Activated CD8-positive, alpha-beta memory T cell treated with anti-CD3 and anti-CD28 coated beads for 36 hours (primary cell): ENCODE measurements around the gene FGD4. TPM values are rescaled to one million over a fixed set of nuclear protein-coding genes. Genes with fewer than 3 reads are reported as not detected.

Experiments used
- CTCF ChIA-PET: fragments of 350-600 bp; sonication (Branson Sonifier 250); formaldehyde crosslinking; loops from one replicate; lab custom pipeline; 2021; ENCODE audit warnings: antibody characterized with exemption; lab: Charles Lee
- POLR2A ChIA-PET: fragments of 350-600 bp; sonication (Branson Sonifier 250); formaldehyde crosslinking; loops from one replicate; lab custom pipeline; 2021; ENCODE audit warnings: antibody characterized with exemption; lab: Charles Lee
- total RNA-seq, 2 experiments: library from RNA; stranded (reverse); gene quantifications; one replicate each; pipeline ENCODE4 v1.2.3, GENCODE V29; 2021

Gene FGD4
- under 1 TPM; 0.21 to 0.44 TPM for total RNA-seq

DNA sequence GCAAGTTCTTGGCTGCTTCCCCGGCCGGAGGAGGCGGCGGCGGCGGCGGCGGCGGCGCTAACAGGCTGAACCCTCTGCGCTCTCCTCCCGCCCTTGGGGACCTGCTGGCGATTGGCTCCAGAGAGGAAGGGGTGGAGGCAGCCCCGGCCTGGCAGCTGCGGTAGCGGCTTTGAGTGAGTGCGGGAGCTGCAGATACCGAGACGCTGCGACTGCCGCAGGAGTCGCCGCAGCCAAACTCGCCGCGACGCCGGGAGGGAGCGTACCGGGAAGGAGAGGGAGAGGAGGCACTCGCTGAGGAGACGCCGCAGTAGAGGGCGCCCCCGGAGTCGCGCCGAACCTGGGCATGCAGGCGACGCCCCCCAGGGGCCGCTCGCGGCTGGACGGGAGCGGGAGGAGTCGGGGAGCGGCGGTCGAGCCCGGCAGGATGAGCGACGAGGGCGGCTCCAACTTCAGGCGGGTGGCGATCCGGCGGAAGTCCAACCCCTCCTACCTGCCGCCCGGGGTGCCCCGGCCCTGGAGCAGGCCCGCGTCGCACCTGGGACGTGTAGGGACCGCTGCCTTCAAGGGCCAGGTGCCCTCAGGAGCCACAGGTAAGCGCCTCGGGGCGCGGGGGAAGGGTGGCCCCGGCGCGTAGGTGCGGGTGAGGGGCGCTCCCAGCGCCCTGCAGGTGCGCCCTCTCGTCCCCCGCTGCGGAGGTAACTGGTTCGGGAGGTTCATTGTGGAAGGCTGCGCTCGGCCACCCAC is at the start of gene FGD4:
TSS of gene FGD4 (plus strand) at position 189 of the 744 bp plus-strand sequence.
- ChIA-PET CTCF (no interaction called here), POLR2A (no interaction called here)

DNA sequence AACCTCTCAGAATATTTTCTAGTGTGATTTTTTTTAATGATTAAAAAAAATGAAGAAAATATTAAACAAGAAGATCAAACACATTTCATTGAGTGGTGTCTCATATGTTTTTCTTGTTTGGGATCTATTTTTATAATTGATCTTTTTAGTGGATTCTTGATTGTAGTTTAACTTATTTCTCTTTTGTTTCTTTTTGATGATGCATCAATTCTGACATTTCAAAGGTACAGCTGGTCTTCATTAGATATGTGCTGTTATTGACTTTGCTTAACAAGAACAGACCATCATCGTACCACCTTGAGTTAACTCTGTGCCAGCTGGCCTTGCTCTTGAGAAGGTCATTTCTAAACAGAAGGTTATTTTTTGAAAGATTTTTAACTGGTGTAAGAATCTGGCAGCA is 45.8 kb upstream of the FGD4 start:
- ChIA-PET CTCF (no interaction called here), POLR2A (no interaction called here)

DNA sequence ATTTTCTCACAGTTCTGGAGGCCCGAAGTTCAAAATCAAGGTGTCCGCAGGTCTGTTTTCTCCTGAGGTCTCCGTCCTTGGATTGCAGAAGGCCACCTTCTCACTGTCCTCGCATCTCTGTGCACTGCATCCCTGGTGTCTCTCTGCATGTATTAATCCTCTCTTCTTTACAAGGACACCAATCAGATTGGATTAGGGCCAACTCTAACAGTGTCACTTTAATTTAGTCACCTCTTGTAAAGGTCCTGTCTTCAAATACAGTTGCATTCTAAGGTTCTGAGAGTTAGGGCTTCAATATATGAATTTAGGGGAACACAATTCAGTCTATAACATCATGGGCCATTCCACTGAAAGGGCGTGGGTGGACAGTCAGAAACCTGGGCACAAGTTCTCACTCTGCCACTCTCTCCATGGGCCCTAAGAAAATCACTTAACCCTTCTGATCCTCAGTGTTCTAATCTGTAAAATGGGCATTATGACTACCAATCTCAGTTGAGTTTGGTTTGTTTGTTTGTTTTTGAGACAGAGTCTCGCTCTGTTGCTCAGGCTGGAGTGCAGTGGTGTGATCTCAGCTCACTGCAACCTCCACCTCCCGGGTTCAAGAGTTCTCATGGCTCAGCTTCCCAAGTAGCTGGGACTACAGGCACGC is 41.6 kb upstream of the FGD4 start:
- CTCF ChIA-PET, result no interaction called here
- POLR2A ChIA-PET, result no interaction called here

DNA sequence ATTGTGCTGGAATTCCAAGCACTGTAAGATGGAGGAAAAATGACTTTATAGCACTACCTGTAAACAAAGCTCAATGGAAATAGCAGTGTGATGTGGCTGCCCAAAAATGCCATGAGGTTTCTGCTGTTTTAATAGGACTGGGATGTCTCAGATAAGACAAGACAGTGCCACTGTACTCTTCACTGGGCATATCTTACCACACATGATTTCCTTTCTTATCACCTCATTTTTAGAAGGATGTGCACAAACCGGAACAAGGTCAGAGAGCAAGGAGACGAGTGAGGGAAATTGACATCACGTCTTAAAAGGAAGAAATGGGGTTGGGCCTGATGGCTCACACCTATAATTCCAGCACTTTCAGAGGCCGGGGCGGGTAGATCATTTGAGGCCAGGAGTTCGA is 38.4 kb upstream of the FGD4 start:
- POLR2A ChIA-PET, result no interaction called here
- CTCF ChIA-PET, result no interaction called here

DNA sequence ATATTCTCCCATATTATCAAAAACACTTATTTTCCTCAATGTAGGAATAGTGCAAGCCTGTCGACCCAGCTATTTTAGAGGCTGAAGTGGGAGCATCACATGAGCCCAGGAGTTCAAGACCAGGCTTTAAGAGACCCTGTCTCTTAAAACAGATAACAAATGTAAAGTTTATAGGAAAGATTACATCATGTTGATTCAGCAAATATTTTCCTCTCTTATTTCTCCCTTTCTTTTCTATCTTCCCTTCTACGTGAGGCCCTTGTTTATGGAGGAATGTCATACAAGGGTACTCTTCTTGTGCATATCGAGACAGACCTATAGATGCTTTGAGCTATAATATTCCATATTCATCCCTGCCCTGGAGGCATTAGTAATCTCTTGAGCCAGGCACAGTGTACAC is 36.5 kb upstream of the FGD4 start:
- ChIA-PET POLR2A (no interaction called here), CTCF (interaction anchor here (0.5 kb wide), 1 partner anchor 613 kb away, joined by 3 read pairs; no protein-coding TSS in a partner anchor)

DNA sequence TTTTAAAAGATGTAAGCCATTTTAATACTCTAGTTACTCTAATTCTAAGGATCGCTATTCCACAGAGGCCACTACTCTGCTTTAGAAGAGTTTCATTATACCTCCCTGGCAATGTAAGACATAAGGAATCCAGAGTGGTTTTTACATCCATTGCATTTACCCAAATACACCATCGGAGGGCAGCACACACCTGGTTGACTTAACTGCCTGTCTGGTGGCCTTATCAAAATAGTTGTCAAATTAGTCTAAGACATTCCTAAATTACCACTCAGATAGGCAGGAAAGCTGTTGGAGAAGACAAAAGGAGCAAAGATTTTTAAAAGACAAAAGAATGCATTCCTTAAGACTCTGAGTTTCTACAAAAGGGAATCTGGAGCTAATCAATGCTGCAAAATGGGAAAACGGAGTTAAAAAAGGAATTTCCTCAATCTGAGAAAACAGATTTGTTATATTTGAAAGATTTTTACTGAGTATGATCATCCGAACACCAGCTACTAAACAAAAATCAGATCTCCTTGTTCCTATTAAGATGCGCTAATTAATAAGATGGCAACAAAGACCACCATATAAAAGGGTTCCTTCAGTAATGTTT is 33.8 kb upstream of the FGD4 start:
- CTCF ChIA-PET, result interaction anchor here (0.8 to 1.0 kb wide), 2 partner anchors 385 to 389 kb away, joined by 3 to 4 read pairs; no protein-coding TSS in a partner anchor

DNA sequence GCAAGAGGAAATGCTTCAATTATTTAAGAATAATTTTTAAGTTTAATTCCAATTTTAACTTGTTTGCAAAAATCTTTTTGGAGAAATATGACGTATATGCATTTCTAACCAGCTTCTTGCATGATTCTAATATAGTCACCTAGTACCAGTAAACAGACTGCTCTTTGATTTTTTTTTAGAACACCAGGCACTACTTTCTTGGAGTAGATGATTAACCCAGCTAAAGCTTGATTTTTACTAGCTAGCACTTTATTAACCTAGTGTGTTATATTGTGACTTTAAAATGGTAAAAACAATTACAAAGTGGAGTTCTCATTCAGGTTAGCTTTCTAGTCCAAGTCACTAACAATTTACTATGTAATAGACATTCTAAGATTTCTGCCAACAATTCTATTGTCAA is 32.6 kb upstream of the FGD4 start:
- ChIA-PET POLR2A (no interaction called here), CTCF (no interaction called here)

More for the DNA sequence above, 33.8 kb upstream of the FGD4 start:
- POLR2A ChIA-PET, result no interaction called here

DNA sequence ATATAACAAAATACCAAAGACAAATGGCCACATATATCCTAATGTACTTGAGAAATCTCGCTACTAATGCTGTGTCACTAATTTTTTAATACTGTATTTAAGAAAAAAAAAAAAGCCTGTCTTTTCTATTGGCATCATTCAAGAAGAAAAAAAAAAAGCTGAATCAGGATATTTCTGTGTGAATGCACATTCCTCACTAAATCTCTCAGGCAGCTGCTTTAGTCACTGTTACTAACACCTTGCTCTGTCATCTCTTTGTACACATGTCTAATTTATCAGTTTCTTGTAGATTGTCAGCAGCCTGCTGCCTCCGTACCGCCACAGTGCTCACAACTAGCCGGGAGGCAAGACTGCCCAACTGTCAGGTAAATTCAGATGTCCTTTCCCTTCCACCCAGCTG is 32.0 kb upstream of the FGD4 start:
- ChIA-PET CTCF (no interaction called here), POLR2A (no interaction called here)

DNA sequence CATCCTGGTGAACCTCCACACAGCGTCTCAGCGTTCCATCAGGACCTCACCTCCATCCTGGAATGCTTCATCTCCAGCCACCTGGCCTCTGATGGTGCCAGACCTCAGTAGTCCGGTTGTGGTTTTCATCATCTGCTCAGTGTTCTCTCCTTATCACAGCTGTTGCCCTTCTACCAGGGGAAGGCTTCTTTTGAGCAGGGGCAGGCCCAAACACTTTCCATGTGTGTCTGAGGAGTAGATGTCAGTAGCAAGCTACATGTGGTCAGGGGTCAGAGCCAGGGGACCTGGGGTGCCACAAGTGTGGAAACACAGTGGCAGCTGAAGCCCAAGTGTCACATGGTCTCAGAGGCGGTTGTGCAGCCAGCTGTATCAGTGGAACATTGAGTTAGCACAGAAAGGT is 30.2 kb upstream of the FGD4 start:
- POLR2A ChIA-PET, result no interaction called here
- CTCF ChIA-PET, result no interaction called here

DNA sequence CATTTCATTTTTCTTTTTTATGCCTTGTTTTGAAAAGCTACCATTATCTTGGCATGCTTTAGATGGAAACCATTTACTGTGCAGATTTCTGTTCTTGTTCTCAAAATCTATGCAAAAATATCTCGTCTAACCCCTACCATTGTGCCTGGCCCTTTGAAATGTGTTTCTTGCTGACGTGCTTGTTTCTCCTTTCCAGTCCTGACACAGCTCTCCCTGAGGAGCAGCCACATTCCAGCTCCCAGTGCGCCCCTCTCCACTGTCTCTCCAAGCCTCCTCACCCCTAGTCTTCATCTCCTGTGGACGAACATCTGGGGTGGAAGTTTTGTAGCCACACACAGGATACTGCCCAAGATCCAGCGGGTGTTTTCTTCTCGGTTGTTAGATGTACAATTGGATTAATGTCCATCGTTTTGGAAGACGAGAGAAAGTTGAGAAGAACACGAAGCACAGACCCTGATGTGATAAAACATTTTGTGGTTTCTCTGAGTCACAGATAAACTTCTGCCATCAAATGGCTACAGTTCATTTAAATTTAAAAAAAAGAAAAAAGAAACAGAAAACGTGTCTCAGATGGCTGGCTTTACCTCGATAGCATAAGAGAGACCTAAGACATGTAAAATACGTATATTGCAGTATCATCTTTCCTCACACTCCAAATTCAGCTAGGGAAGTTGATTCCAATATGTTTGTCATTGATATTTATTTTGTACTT is 21.9 kb upstream of the FGD4 start:
- CTCF ChIA-PET, result no interaction called here
- POLR2A ChIA-PET, result interaction anchor here (0.6 to 0.8 kb wide), 2 partner anchors 54 to 322 kb away, joined by 4 to 10 read pairs; no protein-coding TSS in a partner anchor

DNA sequence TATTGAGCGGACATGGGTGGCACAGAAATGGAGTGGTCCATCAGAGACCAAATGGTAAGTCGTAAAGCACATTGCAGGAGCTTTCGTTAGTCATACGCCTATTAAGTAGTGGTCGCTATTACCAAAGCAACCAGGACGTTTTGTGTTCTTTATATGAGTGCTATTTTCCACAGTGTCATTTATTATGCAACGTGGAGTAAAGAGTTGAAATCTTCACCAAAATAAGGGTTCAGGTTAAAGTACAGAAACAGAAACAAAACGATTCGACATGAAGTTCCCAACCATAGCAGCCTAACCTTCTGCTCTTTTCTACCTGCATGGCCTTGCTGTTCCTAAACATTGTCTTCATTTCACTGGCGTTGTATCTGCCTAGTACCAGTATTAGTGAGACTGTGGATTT is 20.1 kb upstream of the FGD4 start:
- CTCF ChIA-PET, result no interaction called here

DNA sequence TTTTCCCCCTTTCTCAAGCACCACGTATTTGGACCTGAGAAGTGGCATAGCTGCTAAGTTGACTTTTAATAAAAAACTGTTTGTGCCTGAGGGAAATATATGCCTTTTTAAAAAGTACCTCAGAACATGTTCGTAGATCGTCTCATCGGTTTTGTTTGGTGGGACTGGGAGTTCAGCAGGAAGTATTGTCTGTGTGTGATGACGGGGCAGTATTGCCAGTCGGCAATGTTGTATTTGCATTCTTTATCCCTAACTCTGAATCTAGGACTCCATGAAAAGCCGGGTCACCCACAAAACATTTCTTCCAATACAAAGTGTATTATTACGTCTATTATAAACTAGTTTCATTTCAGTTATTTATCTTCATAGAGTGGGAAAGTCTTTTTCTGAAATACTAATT is 19.7 kb upstream of the FGD4 start:
- POLR2A ChIA-PET, result no interaction called here
- CTCF ChIA-PET, result no interaction called here

More for the DNA sequence above, 20.1 kb upstream of the FGD4 start:
- POLR2A ChIA-PET, result no interaction called here

DNA sequence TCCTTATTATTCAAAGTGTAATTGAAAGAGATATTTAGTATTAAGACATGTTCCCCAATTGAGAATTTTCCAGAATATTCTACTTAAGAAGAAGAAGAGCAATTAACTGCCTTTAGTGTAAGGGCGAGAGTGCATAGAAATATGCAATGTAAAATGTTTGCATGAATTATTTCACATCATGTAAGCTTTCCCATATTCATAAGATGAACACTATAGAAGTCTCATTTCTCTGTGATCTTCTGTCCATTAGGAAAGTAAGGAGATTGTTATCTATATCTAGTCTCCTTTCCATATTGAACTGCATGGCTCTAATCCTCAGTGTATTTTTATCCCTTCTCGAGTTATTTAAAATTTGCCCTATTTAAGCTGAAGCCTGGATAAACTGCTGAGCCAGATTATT is 17.1 kb upstream of the FGD4 start:
- CTCF ChIA-PET, result no interaction called here

DNA sequence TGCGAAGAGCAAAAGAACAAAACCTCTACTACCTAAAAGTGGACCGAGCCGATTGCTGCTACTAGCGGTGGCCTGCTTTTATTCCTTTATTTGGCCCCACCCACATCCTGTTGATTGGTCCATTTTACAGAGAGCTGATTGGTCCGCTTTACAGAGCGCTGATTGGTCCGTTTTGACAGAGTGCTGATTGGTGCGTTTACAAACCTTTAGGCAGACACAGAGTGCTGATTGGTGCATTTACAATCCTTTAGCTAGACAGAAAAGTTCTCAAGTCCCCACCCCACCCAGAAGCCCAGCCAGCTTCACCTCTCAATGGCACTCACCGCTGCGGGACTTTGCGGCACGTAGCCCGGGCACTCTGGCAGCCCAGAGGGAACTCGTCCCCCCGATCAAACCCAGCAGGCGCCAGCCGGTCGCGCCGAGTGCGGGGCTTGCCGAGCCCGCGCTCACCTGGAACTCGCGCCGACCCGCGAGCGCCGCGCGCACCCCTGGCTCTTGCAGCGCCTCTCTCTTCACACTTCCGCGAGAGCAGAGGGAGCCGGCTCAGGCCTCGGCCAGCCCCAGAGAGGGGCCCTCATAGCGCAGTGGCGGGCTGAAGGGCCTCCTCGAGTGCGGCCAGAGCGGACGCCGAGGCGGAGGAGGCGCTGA is 8.7 kb upstream of the FGD4 start:
- CTCF ChIA-PET, result no interaction called here
- POLR2A ChIA-PET, result no interaction called here

More for the DNA sequence above, 17.1 kb upstream of the FGD4 start:
- POLR2A ChIA-PET, result no interaction called here

DNA sequence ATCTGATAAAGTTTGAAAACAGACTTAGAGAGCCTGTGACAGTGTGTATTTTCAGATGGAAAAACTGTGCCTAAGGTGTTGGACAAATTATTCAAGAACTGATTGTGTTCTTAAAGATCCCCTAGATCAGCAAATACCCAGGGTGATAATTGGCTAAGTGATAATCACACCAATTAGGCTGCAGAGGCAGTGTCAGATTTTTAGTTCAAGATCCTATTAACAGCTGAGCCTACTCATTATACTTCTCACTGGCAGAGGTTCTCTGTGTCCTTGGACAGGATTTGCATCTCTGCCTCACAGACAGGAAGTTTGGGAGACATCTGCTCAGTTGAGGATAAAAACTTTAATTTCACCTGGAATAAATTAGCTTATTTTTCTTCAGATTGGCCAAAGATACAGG is 4.3 kb upstream of the FGD4 start:
- CTCF ChIA-PET, result no interaction called here
- POLR2A ChIA-PET, result no interaction called here

DNA sequence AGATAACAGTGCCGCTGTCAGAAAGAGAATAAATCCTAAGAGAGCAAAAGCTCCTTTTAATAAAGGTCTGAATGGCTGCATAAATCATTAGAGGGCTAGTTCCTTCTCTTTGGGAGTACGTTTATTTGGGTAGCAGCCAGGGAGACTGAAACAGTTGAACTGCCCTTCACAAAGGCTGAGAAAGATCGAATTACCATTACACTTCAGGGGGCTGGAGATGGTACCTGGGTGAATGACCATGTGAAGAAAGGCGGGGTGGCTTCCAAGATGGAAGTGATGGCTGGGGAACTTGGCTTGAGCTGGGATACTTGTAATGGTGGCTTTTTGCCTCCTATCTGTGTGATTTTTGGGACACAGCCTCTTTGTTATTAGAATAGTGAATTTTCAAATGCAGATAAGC is 1.7 kb upstream of the FGD4 start:
- ChIA-PET POLR2A (no interaction called here), CTCF (interaction anchor here (0.6 kb wide), 1 partner anchor 82 kb away, joined by 3 read pairs; no protein-coding TSS in a partner anchor)

DNA sequence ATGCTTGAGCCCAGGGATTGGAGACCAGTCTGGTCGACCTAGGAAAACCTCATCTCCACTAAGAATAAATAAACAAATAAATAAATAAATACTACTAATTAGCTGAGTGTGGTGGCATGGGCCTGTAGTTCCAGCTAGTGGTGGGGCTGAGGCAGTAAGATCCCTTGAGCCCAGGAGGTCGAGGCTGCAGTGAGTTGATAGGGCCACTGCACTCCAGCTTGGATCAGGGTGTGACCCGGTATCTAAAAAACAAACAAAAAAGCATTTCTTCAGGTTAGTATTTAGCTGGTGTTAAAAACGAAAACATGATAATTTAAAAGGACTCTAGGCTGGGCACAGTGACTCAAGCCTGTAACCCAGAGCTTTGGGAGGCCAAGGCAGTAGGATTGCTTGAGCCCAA is 1.2 kb upstream of the FGD4 start:
- ChIA-PET POLR2A (no interaction called here), CTCF (no interaction called here)

DNA sequence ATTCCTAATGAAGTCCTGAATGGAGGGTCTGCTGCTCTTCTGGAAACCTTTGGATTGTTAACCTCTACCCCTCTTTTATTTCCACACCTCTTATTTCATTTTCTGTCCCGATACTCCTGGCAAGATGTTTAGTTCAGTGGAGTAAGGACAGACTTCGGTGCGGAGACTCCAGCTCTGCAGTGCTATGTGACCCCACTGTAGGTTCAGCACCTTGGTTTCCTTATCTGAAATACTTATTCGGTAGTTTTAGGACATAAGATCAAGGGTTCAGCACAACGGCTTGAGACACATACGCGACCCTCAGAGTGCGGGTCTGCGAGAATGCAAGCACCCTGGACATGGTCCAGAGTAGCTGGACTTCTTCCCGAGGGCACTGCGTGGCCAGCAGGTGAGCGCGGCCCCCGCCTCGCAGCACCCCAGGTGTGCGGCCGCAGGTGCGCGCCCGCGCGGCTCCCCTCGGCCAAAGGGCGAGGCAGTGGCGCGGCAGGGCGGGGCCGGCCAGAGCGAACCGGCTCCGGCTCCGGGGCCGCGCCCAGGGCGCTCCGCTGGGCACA is 465 bp upstream of the FGD4 start:
- CTCF ChIA-PET, result no interaction called here
- POLR2A ChIA-PET, result no interaction called here

DNA sequence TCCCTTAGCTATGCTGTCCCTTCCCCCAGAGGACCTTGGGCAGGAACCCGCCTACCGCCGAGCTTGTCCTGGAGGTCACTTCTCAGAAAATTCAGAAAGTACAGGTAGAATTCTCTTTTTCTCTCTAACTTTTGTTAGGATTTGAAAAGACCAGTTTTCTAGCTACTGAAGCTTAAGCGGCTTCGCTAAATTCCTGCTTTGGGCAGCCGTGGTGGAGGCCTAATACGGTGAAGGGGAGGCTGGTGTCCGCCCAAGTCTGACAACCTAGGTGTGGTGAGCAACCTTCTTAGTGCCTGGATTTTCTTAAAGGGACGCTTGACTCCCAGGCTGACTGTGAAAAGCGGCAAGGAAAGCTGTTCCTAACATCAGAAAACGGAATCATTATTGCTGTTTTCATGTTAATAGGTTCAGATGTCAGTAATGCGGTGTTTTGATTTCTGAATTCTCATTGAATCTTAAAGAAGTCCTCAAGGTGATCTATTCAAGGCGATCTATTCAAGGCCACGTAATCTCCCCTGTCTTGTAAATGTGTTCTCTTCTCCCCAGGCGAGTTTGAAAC is 835 bp downstream of the FGD4 start:
- ChIA-PET CTCF (no interaction called here), POLR2A (no interaction called here)
